Keratinocyte (primary cell): ENCODE data around the gene DNAJB8.

Source experiments
- EZH2 ChIP-seq: IDR thresholded peaks from one replicate; pipeline ENCODE4 v1.6.1; 2012; ENCODE audit warnings: inconsistent platforms, mild to moderate bottlenecking, low read length, moderate library complexity
- TF ChIP-seq, protein P1 (sequence below), 3 experiments: IDR thresholded peaks in 1 of 3; conservative IDR thresholded peaks in 1 of 3; optimal IDR thresholded peaks in 1 of 3; 2 replicates in 2 of 3; 3 replicates in 1 of 3; pipeline versions ENCODE3 to v1.5.1; 2011; ENCODE audit warnings: low read length in 3 of 3, mild to moderate bottlenecking in 3 of 3, moderate library complexity in 2 of 3, control low read depth in 1 of 3, inconsistent platforms in 1 of 3; ENCODE audit not compliant: insufficient read depth in 2 of 3; ENCODE audit errors: extremely low read depth in 1 of 3

DNA sequence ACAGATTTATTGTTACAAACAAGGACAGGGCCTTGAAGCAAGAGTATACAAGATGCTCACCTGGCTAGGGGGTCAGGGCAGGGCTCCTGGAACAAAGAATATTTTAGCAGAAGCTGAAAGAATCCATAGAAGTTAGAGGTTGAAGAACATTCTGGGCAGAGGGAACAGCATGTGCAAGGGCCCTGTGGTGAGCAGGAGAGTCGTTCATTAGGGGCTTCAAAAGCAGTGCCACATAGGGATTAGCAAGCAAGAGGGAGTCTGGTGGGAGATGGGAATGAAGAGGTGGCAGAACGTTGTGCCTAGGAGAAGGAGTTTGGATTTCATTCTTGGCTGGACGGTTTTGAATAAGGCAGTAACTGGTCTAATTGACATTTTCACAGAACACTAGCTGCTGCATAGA, 22.9 kb downstream of the DNAJB8 start:
- TF ChIP-seq, protein P1, sequence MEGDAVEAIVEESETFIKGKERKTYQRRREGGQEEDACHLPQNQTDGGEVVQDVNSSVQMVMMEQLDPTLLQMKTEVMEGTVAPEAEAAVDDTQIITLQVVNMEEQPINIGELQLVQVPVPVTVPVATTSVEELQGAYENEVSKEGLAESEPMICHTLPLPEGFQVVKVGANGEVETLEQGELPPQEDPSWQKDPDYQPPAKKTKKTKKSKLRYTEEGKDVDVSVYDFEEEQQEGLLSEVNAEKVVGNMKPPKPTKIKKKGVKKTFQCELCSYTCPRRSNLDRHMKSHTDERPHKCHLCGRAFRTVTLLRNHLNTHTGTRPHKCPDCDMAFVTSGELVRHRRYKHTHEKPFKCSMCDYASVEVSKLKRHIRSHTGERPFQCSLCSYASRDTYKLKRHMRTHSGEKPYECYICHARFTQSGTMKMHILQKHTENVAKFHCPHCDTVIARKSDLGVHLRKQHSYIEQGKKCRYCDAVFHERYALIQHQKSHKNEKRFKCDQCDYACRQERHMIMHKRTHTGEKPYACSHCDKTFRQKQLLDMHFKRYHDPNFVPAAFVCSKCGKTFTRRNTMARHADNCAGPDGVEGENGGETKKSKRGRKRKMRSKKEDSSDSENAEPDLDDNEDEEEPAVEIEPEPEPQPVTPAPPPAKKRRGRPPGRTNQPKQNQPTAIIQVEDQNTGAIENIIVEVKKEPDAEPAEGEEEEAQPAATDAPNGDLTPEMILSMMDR (optimal IDR thresholded peaks at IDR 0.05 in 1 of 3, IDR thresholded peaks at IDR 0.05 in 1 of 3, conservative IDR thresholded peaks at IDR 0.05 in 1 of 3; ENCODE audit: extremely low read depth in 1 of 3, insufficient read depth in 2 of 3, low read length in 3 of 3) = no peak
- no peak for TF ChIP-seq EZH2
